ENCODE measurements around the gene LIPM. TPM values are rescaled to one million over a fixed set of nuclear protein-coding genes. Genes with fewer than 3 reads are reported as not detected.
A peak's percentile ranks its signal among the peaks of the same experiment; 100 is the strongest.

Gene LIPM
- total RNA-seq, 8 experiments from 2014 or later: not detected

GRCh38 chr10:88805924-88806323 lies 3.4 kb downstream of the LIPM start:
- Histone ChIP-seq H3K4me1 (replicated peaks in 1 of 2) (peaks cover 0 to 9% of the 10 kb centered on the region in 2 donors), H3K4me3 (no peak overlapping the region), H3K27ac (no peak overlapping the region)
- 33 to 100% (median 92%) methylated on average over 1 to 3 of the region's 3 CpGs; no CpG with 5 or more reads in 3 of the 10 experiments for WGBS, 10 experiments
- no peak for ATAC-seq (replicated peaks in 6 of 8)
- in situ Hi-C loops (cut with MboI; ENCODE audit: low pct_unique_long_range_greater_than_20kb in 2 of 9, low sequenced_read_pairs in 9 of 9, unreplicated experiment in 9 of 9): loop anchor here in 1 of 9 experiments (25.0 kb wide), 2 partner anchors 119 to 244 kb away; no protein-coding TSS in a partner anchor

DNA sequence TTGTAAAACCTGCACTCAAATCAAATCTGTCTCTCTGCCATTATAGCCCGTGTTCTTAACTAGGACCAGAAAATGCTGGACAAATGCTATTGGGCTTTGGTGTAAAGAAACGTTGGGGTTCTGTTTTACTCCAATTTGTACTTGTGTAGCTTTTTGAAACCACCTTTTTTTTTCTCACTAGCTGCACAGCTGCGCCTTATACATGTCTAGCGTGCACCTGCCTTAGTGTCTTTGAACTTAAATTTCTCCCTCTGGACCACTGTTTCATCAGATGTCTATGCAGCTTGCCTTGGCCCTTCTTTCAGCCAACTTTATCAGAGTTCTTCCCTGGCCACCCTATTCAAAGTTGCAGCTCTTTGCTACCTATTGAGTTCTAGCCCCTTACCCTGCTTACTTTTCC lies 7.1 kb downstream of the LIPM start:
- H3K4me1 ChIP-seq (replicated peaks in 1 of 2): peaks cover 0 to 11% of the 10 kb centered on the region in 2 donors
- in situ Hi-C loops (cut with MboI; ENCODE audit: low pct_unique_long_range_greater_than_20kb in 2 of 9, low sequenced_read_pairs in 9 of 9, unreplicated experiment in 9 of 9): loop anchor here in 2 of 9 experiments (10.0 to 25.0 kb wide), 3 partner anchors 115 to 247 kb away; no protein-coding TSS in a partner anchor
- 17 to 100% (median 64%) methylated on average over 1 to 4 of the region's 4 CpGs for WGBS, 10 experiments
- no peak for ATAC-seq (replicated peaks in 6 of 8)
- no peak overlapping the region for H3K4me3 ChIP-seq
- no peak overlapping the region for H3K27ac ChIP-seq

DNA sequence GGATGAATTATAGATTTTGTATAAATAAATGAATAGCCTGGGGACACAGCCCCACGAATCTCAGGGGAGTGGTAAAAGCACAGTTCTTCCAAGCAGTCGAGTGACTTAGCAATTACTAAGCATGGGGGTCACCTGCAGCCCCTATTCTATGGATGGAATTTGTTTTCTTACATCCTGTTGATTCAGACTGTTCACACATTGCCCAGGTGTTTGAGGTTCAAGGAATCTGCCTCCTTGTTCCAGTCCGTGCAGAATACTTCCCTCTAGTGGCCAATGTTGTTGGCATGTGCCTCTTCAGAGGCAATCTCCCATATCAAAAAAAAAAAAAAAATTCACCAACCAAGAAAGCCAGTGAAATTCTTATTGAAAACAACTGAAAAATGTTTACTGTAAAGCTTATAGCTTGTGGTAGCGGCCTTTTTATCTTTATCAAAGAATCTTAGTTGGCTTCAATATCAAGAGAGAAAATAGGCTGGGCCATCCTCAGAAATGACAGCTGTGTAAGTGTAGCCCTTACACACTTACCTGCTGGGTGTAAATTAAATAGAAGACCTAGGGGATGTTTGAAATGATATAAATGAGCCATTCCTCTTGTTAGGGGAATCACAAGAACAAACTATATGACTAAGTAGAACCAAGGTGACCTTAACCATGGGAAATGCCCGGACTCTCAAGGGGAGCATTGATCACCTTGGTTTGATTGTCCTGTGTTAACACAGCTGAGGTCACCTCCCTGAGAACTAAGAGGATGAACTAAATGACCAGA lies 7.8 kb downstream of the LIPM start:
- WGBS, 10 experiments: 0 to 65% (median 37%) methylated on average over 2 to 5 of the region's 5 CpGs; no CpG with 5 or more reads in 1 of the 10 experiments

DNA sequence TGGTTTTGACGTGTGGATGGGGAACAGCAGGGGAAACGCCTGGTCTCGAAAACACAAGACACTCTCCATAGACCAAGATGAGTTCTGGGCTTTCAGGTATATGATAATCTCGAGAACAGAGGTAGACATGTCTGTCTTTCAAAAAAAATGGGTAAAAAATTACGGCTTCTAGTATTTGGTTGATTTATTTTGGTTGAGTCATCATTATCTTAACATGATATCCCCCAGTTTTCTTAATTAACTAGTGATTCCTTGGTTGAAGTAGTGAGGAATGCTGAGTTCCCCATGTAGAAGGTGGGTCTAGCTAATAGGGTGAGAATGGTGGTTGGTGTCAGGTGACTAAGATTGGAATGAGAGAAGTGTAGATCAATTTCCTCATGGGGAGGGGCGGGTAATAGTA lies 10.7 kb downstream of the LIPM start:
- 52 to 94% (median 83%) methylated on average over 1 to 6 of the region's 6 CpGs; no CpG with 5 or more reads in 1 of the 10 experiments for WGBS, 10 experiments
- Histone ChIP-seq H3K4me3 (no peak overlapping the region), H3K27ac (no peak overlapping the region), H3K4me1 (replicated peaks in 1 of 2) (peaks cover 0 to 15% of the 10 kb centered on the region in 2 donors)
- in situ Hi-C loops (cut with MboI; ENCODE audit: low pct_unique_long_range_greater_than_20kb in 2 of 9, low sequenced_read_pairs in 9 of 9, unreplicated experiment in 9 of 9): loop anchor here in 2 of 9 experiments (10.0 to 25.0 kb wide), 3 partner anchors 118 to 251 kb away; no protein-coding TSS in a partner anchor
- no peak for ATAC-seq (replicated peaks in 6 of 8)

More for the DNA sequence above, 7.8 kb downstream of the LIPM start:
- H3K4me1 ChIP-seq (replicated peaks in 1 of 2): peaks cover 0 to 11% of the 10 kb centered on the region in 2 donors
- peak in 7 of 8 experiments; percentile 26 to 93 (median 64) for ATAC-seq (replicated peaks in 6 of 8)
- H3K27ac ChIP-seq: no peak overlapping the region
- no peak overlapping the region for H3K4me3 ChIP-seq
- in situ Hi-C loops (cut with MboI; ENCODE audit: low pct_unique_long_range_greater_than_20kb in 2 of 9, low sequenced_read_pairs in 9 of 9, unreplicated experiment in 9 of 9): loop anchor here in 2 of 9 experiments (10.0 to 25.0 kb wide), 3 partner anchors 116 to 248 kb away; no protein-coding TSS in a partner anchor

- in situ Hi-C loops (cut with MboI; ENCODE audit: low pct_unique_long_range_greater_than_20kb in 2 of 9, low sequenced_read_pairs in 9 of 9, unreplicated experiment in 9 of 9): loop anchor here in 2 of 9 experiments (10.0 to 25.0 kb wide), 3 partner anchors 124 to 257 kb away; no protein-coding TSS in a partner anchor
- no peak overlapping the region for H3K27ac ChIP-seq
- no peak overlapping the region for H3K4me3 ChIP-seq
- WGBS, 10 experiments: 69 to 100% (median 87%) methylated on average over 1 to 3 of the region's 3 CpGs
- no peak for ATAC-seq (replicated peaks in 6 of 8)
- peaks cover 0 to 13% of the 10 kb centered on the region in 2 donors for H3K4me1 ChIP-seq (replicated peaks in 1 of 2)
Observed at GRCh38 chr10:88819290-88819689, 16.8 kb downstream of the LIPM start.

DNA sequence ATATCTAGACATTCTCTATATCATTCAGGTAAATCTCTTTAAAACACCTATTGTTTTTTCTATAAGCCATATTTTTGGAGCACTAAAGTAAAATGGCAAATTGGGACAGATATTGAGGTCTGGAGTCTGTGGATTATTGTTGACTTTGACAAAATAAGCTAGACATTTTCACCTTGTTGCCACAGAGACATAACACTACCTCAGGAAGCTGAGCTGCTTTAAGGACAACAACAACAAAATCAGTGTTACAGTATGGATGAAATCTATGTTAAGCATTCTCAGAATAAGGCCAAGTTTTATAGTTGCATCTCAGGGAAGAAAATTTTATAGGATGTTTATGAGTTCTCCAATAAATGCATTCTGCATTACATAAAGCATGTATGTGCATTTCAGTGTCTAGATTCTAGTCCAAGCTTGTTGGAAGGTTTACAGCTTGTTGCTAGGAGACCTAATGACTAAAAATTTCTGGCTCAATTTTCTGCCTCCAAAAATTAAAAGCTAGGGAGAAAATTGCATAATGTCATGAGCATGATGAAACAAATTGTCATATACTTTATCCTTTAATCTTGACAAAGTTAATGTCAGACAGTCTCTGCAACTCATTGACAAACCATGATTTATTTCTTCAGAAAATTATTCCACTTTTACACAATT lies 18.3 kb downstream of the LIPM start:
- H3K4me1 ChIP-seq (replicated peaks in 1 of 2): peaks cover 0 to 10% of the 10 kb centered on the region in 2 donors
- peak in 7 of 8 experiments; percentile 30 to 99 (median 71) for ATAC-seq (replicated peaks in 6 of 8)
- in situ Hi-C loops (cut with MboI; ENCODE audit: low pct_unique_long_range_greater_than_20kb in 2 of 9, low sequenced_read_pairs in 9 of 9, unreplicated experiment in 9 of 9): loop anchor here in 1 of 9 experiments (25.0 kb wide), 2 partner anchors 134 to 259 kb away; no protein-coding TSS in a partner anchor
- no peak overlapping the region for H3K4me3 ChIP-seq
- no peak overlapping the region for H3K27ac ChIP-seq

- Histone ChIP-seq H3K4me3 (no peak overlapping the region), H3K4me1 (replicated peaks in 1 of 2) (peaks cover 0 to under 1% of the 10 kb centered on the region in 2 donors), H3K27ac (no peak overlapping the region)
- in situ Hi-C loops (cut with MboI; ENCODE audit: low pct_unique_long_range_greater_than_20kb in 2 of 9, low sequenced_read_pairs in 9 of 9, unreplicated experiment in 9 of 9): loop anchor here in 5 of 9 experiments (25.0 kb wide), 3 partner anchors 111 to 411 kb away; partner anchors contain the start of gene CH25H (in 3 of the 5)
- no peak for ATAC-seq (replicated peaks in 6 of 8)
- 40 to 100% (median 91%) methylated on average over 1 to 4 of the region's 4 CpGs; no CpG with 5 or more reads in 1 of the 10 experiments for WGBS, 10 experiments
Observed at GRCh38 chr10:88826388-88826787, 23.9 kb downstream of the LIPM start.

DNA sequence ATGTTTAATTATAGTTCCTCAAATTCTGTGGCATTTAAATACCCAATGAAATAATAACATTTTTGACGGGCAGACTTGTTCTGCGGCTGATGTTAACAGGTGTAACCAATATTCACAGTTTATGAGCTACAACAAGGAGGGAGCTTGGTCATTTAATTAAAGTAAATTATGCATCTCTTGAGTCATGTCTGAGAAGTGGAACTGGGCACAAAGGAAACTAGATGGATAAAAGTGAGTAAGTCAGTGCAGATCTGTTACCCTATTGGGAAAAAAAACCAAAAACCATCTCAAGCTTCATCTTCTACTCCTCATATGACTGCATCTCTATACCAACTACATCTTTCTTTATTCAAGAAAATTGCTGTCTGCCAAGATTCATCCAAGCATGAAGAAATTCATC lies 25.1 kb downstream of the LIPM start:
- in situ Hi-C loops (cut with MboI; ENCODE audit: low pct_unique_long_range_greater_than_20kb in 2 of 9, low sequenced_read_pairs in 9 of 9, unreplicated experiment in 9 of 9): loop anchor here in 5 of 9 experiments (25.0 kb wide), 3 partner anchors 110 to 410 kb away; partner anchors contain the start of gene CH25H (in 3 of the 5)

GRCh38 chr10:88828310-88828709 lies 25.8 kb downstream of the LIPM start:
- in situ Hi-C loops (cut with MboI; ENCODE audit: low pct_unique_long_range_greater_than_20kb in 2 of 9, low sequenced_read_pairs in 9 of 9, unreplicated experiment in 9 of 9): loop anchor here in 5 of 9 experiments (25.0 kb wide), 3 partner anchors 109 to 409 kb away; partner anchors contain the start of gene CH25H (in 3 of the 5)
- ATAC-seq (replicated peaks in 6 of 8): no peak
- H3K4me3 ChIP-seq: no peak overlapping the region
- WGBS, 10 experiments: 21 to 100% (median 63%) methylated on average over 1 of the region's 1 CpG; no CpG with 5 or more reads in 3 of the 10 experiments
- H3K27ac ChIP-seq: no peak overlapping the region
- H3K4me1 ChIP-seq (replicated peaks in 1 of 2): peaks cover 0 to 2% of the 10 kb centered on the region in 2 donors

More for the DNA sequence above, 25.1 kb downstream of the LIPM start:
- peaks cover 0 to under 1% of the 10 kb centered on the region in 2 donors for H3K4me1 ChIP-seq (replicated peaks in 1 of 2)
- peak in 2 of 8 experiments; percentile 23 to 52 for ATAC-seq (replicated peaks in 6 of 8)
- WGBS, 10 experiments: 60 to 100% (median 95%) methylated on average over 1 to 2 of the region's 2 CpGs
- H3K4me3 ChIP-seq: no peak overlapping the region
- no peak overlapping the region for H3K27ac ChIP-seq

DNA sequence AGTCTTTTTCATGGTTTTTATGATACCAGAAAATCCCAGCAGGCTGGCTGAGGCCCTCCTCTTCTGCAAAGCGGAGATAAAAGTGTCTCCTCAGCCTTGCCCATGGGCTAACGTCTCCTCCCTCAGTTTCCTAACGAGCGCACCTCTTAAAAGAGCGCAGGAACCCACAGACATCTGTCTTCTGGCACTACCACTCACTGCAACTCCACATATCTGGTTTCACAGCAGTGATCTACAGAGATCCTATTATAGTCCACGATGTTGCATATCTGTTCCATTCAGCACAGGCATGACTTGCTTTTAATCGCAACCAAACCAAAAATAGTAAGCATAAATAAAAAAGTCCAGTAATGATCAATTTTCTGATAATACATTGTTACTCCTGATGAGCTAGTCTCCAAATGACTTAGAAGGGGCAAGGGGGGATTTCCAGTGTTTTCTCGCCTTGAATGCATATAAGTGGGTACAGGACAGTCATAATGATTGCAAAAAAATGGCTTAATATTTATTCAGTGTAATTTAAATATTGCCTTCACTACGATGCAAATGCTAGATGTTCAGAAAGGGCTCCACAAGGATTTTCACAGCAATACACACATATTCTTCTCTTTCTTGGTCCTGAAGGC lies 28.2 kb downstream of the LIPM start:
- in situ Hi-C loops (cut with MboI; ENCODE audit: low pct_unique_long_range_greater_than_20kb in 2 of 9, low sequenced_read_pairs in 9 of 9, unreplicated experiment in 9 of 9): loop anchor here in 7 of 9 experiments (10.0 to 25.0 kb wide), 5 partner anchors 94 to 407 kb away; partner anchors contain the start of gene CH25H (in 3 of the 7)
- no peak for ATAC-seq (replicated peaks in 6 of 8)
- 70 to 93% (median 86%) methylated on average over 2 to 9 of the region's 9 CpGs; no CpG with 5 or more reads in 1 of the 10 experiments for WGBS, 10 experiments
- no peak overlapping the region for H3K27ac ChIP-seq
- H3K4me1 ChIP-seq (replicated peaks in 1 of 2): peaks cover 0 to 2% of the 10 kb centered on the region in 2 donors
- no peak overlapping the region for H3K4me3 ChIP-seq

DNA sequence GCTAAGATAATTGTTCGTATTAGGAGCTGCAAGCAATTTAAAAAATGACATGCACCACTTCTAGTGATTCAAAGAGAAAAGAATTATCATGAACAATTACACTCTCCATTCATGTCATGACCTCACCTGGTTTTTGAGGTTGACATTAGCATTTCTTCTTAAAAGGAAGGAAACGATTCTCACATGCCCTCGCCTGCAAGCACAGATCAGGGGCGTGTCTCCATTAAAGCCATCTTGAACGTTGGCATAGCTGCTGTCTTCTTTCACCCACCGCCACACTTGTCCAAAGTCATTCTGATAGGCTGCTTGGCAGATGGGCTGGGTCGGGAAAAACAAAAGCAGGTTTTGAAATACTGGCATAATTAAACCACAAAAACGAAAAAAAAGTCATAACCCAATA lies 29.2 kb downstream of the LIPM start:
- in situ Hi-C loops (cut with MboI; ENCODE audit: low pct_unique_long_range_greater_than_20kb in 2 of 9, low sequenced_read_pairs in 9 of 9, unreplicated experiment in 9 of 9): loop anchor here in 7 of 9 experiments (10.0 to 25.0 kb wide), 5 partner anchors 93 to 406 kb away; partner anchors contain the start of gene CH25H (in 3 of the 7)
- Histone ChIP-seq H3K4me1 (replicated peaks in 1 of 2) (peaks cover 0 to 2% of the 10 kb centered on the region in 2 donors), H3K4me3 (no peak overlapping the region), H3K27ac (no peak overlapping the region)
- ATAC-seq (replicated peaks in 6 of 8): no peak
- WGBS, 10 experiments: 52 to 84% (median 73%) methylated on average over 4 to 8 of the region's 8 CpGs; no CpG with 5 or more reads in 1 of the 10 experiments

DNA sequence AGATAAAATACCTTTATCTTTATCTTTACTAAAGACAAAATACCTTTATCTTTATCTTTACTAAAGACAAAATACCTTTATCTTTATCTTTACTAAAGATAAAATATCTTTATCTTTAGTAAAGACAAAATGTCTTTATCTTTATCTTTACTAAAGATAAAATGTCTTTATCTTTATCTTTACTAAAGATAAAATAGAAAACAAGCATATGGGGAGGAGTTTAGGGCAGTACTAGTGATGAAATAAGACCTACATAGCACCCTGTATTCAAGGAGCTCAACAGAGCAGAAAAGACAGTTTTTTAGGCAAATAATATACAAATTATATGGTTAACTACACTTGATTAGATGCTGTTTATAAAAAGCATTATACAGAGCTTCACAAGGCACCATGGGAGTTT lies 29.8 kb downstream of the LIPM start:
- no peak for ATAC-seq (replicated peaks in 6 of 8)
- H3K4me3 ChIP-seq: no peak overlapping the region
- H3K27ac ChIP-seq: no peak overlapping the region
- in situ Hi-C loops (cut with MboI; ENCODE audit: low pct_unique_long_range_greater_than_20kb in 2 of 9, low sequenced_read_pairs in 9 of 9, unreplicated experiment in 9 of 9): loop anchor here in 7 of 9 experiments (10.0 to 25.0 kb wide), 5 partner anchors 92 to 405 kb away; partner anchors contain the start of gene CH25H (in 3 of the 7)
- H3K4me1 ChIP-seq (replicated peaks in 1 of 2): peaks cover 0 to 2% of the 10 kb centered on the region in 2 donors
